NCI-H446 treated with DMSO at 0.1 percent for 48 hours (cell line): Measurements from ENCODE around the gene ZNF20.

ENCODE experiments used
- DNase-seq: peaks from one replicate; lab custom pipeline; 2025; lab: John Stamatoyannopoulos, UW

Gene ZNF20

GRCh38 chr19:12139885-12140544 lies at the start of gene ZNF20:
TSS of gene ZNF20 (minus strand) at chr19:12140350. CDS start at chr19:12140182, 168 bp downstream.
- DNase-seq = peak; percentile 77

- no peak for DNase-seq
These were observed 47.5 kb upstream of the ZNF20 start for GRCh38 chr19:12187625-12188024.

GRCh38 chr19:12180377-12180776 lies 40.2 kb upstream of the ZNF20 start:
- DNase-seq = no peak

GRCh38 chr19:12166626-12167025 lies 26.5 kb upstream of the ZNF20 start:
- no peak for DNase-seq

- DNase-seq = no peak
These were observed 23.7 kb upstream of the ZNF20 start for GRCh38 chr19:12163826-12164225.

- DNase-seq = peak; percentile 80
These were observed 23.0 kb upstream of the ZNF20 start, which contains the start of gene ZNF136 for GRCh38 chr19:12162882-12163806. TSS of gene ZNF136 (plus strand) at chr19:12163096. CDS start at chr19:12163204, 108 bp downstream.

- no peak for DNase-seq
These were observed 22.3 kb upstream of the ZNF20 start for GRCh38 chr19:12162513-12162881.

- no peak for DNase-seq
These were observed 19.7 kb upstream of the ZNF20 start for GRCh38 chr19:12159773-12160414.

- DNase-seq = peak; percentile 85
These were observed 16.3 kb upstream of the ZNF20 start, which contains the start of gene ZNF625 for GRCh38 chr19:12156223-12157058. TSS of gene ZNF625 (minus strand) at chr19:12156734. CDS start at chr19:12156558, 176 bp downstream.

- no peak for DNase-seq
These were observed 15.2 kb upstream of the ZNF20 start for GRCh38 chr19:12155324-12155860.

GRCh38 chr19:12145348-12145747 lies 5.2 kb upstream of the ZNF20 start:
- no peak for DNase-seq

GRCh38 chr19:12141405-12141736 lies 1.2 kb upstream of the ZNF20 start:
- no peak for DNase-seq

- peak; percentile 43 for DNase-seq
These were observed 625 bp upstream of the ZNF20 start for GRCh38 chr19:12140545-12141404.

GRCh38 chr19:12139269-12139668 lies 881 bp downstream of the ZNF20 start:
- DNase-seq = no peak

- no peak for DNase-seq
These were observed 2.8 kb downstream of the ZNF20 start for GRCh38 chr19:12137221-12137940.

- DNase-seq = no peak
These were observed 7.1 kb downstream of the ZNF20 start for GRCh38 chr19:12133069-12133468.

- no peak for DNase-seq
These were observed 13.4 kb downstream of the ZNF20 start for GRCh38 chr19:12126707-12127106.

GRCh38 chr19:12117201-12117970 lies 22.8 kb downstream of the ZNF20 start:
- no peak for DNase-seq

- no peak for DNase-seq
These were observed 27.0 kb downstream of the ZNF20 start for GRCh38 chr19:12113121-12113520.
